Fibroblast of skin of left quadriceps (primary cell): Measurements from ENCODE around the gene ENTHD1.
"Not testable (repeated sequence)": the region's sequence is repeated elsewhere in the genome, so short reads cannot be mapped to it uniquely, and the experiment has no call there.

ENCODE experiments used
- DNase-seq, 2 experiments: peaks; one replicate each; pipeline ENCODE4 v3.0.0-alpha.2; 2013; ENCODE audit warnings: low read depth in 2 of 2

ENTHD1 gene

DNA sequence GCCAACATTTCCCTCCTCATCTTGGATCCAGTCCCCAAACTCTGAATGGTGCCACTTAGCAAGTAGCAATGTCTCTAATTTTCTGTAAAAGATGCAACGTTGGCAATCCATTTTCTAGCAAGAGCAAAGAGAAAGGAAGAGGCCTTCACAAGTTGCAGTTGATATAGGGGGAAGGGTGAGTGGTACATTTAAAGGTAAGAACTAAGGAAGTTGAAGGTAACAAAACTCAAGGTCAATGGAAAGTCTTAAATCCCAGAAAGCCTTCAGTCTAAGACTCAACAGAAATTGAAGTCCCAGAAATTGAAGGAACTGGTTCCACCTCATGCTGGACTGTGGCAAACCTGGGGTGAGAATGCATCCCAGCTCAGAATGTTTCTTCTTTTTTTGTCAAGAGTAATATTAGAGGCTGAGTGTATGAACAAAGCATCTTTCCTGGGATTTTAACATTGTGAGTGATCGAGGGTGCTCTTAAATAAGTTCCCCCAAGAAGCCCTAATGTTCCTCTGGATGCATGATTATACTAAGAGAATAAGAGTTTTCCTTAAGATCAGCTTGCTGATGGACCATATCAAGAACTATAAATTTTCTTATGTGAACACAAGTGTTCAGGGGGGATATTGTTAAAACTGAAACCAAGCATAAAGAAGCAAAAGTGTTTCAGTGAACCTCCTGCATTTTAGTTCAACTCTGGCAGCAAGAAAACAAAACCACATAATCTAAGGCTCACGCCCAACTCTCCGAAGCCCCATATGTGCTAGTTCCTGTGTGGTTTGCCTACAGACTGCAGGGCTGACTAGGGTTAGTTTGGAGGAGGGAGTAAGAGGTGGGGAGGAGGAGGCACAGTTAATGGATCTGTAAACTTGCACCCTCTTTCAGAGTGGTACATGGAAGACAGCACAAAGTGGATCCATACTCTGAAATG lies 7.0 kb upstream of the ENTHD1 start, which contains the start of gene GRAP2:
Gene GRAP2, plus strand, starts transcription at position 779 of the 922 bp plus-strand sequence. CDS start 46,023 bp downstream, outside the sequence.
- no peak for DNase-seq

- DNase-seq, result no peak
These were observed 5.4 kb upstream of the ENTHD1 start for GRCh38 chr22:39898997-39899396.

DNA sequence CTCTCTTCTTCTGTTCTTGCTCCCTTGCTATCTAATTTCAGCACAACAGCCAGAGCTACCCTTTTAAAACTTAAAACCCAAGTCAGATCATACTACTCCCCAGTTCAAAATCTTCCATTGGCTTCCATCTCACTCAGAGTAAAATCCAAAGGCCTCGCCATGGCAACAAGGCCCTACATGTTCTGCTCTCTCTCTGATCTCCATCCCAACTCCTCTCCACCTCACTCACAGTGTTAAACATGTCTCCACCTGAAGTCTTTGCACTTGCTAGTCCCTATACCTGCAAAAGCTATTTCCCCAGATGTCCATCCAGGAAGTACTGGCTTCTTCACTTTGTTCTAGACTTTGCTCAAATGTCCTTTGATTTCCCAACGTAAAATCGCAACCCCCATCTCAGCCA lies 4.3 kb upstream of the ENTHD1 start:
- no peak for DNase-seq

DNA sequence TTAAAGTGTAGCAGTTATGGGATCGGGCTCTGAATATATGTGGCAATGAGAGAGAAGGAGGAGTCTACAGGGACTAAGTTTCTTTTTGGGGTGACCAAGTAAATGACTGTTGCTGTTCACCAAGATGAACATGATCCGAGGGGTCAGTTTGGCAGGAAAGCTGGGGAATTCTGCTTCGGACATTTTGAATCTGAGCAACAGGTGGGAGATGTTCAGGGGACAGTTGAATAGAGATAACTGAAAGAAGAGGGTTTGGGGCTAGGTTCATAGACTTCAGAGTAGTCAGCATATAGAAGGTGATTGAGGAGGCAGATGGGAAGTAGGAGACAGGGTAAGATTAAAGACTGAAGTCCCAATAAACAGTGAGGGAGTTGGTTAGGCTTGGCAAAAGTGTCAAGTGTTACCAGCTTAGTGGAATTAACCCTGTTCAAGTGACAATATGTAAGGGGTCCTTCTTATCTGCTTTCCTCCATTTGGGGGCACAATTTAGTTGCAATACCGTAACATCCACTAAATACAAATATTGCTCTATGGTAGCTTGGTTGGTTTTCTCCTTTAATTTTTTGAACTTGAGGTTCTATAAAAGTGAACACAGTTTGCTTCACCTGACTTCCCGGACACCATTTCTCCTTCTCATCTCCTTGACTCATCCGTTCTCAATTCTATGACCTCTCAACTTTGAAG lies 2.9 kb upstream of the ENTHD1 start:
- DNase-seq, result no peak

- no peak for DNase-seq
These were observed 2.1 kb upstream of the ENTHD1 start for GRCh38 chr22:39895682-39896081.

- DNase-seq, result no peak
These were observed 1.1 kb upstream of the ENTHD1 start for GRCh38 chr22:39894554-39895092.

- not testable (repeated sequence) for DNase-seq
These were observed 3.6 kb downstream of the ENTHD1 start for GRCh38 chr22:39889924-39890323.

DNA sequence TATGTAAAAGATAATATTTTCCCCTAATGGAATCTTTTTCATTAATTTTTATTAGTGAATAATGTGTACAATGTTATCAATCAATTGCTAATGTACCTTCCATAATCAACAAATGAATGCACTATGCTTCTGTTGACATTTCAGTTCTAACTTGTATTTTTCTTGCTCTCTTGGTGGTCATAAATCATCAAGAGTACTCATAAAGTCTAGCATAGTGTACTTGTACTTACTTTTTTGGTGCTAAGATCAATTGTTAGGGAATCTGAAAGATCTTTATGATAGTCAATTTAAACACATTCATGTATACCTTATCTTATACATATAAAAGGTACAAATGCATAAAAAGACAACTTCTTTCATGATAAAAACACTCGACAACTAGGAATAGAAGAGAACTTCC lies 10.5 kb downstream of the ENTHD1 start:
- no peak for DNase-seq

DNA sequence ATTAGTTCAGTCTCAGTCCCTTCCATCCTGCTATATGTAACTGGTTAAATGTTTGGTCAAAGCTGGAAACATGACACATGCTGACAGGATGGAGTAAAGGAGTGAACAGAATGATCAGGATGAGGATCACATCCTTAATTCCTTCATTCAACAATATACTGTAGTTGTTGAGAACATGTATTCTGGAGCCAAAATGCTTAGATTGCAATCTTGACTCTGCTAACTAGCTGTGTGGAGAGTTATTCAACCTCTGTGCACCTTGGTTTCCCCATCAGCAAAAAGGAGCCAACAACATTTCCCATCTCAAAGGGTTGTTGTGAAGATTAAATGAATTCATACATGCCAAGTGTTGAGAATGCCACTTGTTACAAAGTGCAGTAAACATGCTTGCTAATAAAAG lies 12.8 kb downstream of the ENTHD1 start:
- DNase-seq, result no peak

GRCh38 chr22:39877079-39877845 lies 16.3 kb downstream of the ENTHD1 start:
- no peak for DNase-seq

DNA sequence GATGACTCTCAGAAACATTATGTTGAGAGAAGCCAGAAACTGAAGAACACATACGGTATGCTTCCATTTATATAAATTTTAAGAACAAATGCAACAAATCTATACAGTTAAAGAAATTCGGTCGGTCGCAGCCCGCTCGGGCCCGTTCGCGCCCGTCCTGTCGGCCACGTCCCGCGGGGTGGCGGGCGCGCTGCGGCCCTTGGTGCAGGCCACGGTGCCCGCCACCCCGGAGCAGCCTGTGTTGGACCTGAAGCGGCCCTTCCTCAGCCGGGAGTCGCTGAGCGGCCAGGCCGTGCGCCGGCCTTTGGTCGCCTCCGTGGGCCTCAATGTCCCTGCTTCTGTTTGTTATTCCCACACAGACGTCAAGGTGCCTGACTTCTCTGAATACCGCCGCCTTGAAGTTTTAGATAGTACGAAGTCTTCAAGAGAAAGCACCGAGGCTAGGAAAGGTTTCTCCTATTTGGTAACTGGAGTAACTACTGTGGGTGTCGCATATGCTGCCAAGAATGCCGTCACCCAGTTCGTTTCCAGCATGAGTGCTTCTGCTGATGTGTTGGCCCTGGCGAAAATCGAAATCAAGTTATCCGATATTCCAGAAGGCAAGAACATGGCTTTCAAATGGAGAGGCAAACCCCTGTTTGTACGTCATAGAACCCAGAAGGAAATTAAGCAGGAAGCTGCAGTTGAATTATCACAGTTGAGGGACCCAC lies 18.2 kb downstream of the ENTHD1 start:
- not testable (repeated sequence) for DNase-seq

DNA sequence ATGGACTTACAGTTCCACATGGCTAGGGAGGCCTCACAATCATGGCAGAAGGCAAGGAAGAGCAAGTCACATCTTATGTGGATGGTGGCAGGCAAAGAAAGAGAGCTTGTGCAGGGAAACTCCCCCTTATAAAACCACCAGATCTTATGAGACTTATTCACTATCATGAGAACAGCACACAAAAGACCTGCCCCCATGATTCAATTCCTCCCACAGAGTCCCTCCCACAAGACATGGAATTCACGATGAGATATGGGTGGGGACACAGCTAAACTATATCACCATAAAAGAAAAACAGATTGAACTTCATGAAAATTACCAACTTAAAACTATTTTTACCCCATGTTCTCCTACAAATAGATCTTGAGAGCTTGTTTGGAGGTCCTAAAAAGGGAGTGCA lies 19.6 kb downstream of the ENTHD1 start:
- DNase-seq, result no peak

- DNase-seq, result no peak
These were observed 21.0 kb downstream of the ENTHD1 start for GRCh38 chr22:39872548-39872947.

GRCh38 chr22:39871008-39871798 lies 22.4 kb downstream of the ENTHD1 start:
- no peak for DNase-seq

DNA sequence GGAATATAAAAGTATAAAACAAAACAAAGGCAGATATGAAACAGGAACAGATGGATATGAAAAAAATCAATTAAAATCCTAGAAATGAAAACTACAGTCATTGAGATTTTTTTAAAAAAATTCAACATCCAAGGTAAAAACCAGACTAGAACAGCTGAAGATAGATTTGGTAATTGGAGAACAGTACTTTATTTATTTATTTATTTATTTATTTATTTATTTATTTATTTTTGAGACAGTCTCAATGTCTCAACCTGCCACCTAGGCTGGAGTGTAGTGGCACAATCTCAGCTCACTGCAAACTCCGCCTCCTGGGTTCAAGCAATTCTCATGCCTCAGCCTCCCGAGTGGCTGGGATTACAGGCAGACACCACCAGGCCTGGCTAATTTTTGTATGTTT lies 23.8 kb downstream of the ENTHD1 start:
- not testable (repeated sequence) for DNase-seq

DNA sequence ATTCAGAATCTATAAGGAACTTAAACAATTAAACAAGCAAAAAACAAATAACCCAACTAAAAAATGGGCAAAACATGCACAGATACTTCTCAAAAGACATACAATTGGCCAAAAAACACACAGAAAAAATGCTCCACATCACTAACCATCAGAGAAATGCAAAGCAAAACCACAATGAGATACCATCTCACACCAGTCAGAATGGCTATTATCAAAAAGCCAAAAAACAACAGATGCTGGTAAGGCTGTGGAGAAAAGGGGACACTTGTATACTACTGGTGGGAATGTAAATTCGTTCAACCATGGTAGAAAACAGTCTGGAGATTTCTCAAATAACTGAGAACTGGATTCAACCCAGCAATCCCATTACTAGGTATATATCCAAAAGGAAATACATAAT lies 24.8 kb downstream of the ENTHD1 start:
- no peak for DNase-seq

DNA sequence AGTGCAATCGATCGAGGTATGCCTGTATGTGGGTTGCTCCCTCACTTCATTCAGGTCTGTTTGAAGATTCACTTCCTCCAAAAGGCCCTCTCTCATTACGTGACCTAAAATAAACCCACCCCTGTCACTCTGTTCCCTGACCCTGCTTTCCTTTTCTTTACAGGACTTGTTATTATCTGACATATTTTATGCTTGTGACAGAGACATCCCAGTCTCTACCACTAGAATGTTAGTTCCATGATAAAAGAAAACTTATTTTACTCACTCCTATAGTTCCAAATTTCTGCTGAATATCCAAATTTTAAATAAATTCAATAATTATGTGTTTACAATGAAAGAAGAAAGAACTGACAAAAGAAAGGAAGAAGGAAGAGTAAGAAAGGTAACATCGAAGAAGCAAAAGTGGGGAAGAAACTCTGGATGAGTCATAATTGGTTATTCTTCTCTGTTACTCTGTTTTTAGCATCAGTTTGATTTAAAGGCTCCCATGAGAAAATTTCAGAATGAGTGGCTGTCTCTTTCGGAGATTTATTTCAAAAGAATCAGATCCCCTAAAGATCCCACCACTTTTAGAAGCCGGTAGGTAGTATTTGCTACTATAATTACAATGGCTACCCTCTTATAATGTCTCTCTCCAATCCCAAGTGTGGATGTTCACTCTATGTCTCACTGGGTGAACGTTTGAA lies 33.5 kb downstream of the ENTHD1 start:
- DNase-seq, result no peak

DNA sequence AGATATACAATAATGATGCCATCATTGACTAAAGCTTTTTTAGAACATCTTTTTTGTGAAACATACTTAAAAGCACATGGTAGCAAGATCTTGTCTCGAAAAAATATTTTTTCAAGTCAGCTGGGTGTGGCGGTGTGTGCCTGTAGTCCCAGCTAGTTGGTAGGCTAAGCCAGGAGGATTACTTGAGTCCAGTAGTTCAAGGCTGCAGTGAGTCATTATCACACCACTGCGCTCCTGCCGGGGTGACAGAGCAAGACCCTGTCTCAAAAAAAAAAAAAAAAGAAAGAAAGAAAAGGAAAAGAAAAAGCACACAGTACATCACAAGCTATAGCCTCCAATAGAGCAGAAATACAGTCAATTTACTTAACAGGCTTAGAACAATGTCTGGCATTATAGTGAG lies 37.0 kb downstream of the ENTHD1 start:
- DNase-seq, result no peak

GRCh38 chr22:39852799-39853198 lies 40.8 kb downstream of the ENTHD1 start:
- no peak for DNase-seq
